ENCODE results near the gene CALM1.

Gene CALM1

DNA sequence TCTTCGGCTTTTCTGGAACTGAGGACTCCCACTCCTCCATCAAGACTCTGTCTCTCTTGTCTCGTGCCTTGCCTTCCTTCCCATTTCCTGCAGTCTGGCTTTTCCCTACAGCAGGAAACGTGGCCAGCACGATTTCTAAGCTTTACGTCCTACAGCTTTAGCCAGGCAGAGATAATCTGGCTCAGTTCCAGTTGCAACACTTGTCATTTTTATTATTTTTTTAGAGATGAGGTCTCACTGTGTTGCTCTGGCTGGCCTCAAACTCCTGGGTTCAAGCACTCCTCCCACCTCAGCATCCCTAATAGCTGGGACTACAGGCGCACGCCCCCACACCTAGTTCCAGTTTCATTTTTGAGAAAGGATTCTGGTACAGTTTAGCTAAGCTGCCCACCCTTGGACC lies 19.9 kb downstream of the CALM1 start:
- H3K9me3 ChIP-seq (ENCODE audit: control insufficient read depth, insufficient read depth, low read length) = no peaks in the 10 kb centered on the region
- H3K9me2 ChIP-seq (replicated peaks; ENCODE audit: control insufficient read depth, low read length) = no peaks in the 10 kb centered on the region
- no peak overlapping the region for H3K4me2 ChIP-seq (ENCODE audit: low read length)
- H3K36me3 ChIP-seq (ENCODE audit: control insufficient read depth, low read length) = no peaks in the 10 kb centered on the region
- TF ChIP-seq, protein P1, sequence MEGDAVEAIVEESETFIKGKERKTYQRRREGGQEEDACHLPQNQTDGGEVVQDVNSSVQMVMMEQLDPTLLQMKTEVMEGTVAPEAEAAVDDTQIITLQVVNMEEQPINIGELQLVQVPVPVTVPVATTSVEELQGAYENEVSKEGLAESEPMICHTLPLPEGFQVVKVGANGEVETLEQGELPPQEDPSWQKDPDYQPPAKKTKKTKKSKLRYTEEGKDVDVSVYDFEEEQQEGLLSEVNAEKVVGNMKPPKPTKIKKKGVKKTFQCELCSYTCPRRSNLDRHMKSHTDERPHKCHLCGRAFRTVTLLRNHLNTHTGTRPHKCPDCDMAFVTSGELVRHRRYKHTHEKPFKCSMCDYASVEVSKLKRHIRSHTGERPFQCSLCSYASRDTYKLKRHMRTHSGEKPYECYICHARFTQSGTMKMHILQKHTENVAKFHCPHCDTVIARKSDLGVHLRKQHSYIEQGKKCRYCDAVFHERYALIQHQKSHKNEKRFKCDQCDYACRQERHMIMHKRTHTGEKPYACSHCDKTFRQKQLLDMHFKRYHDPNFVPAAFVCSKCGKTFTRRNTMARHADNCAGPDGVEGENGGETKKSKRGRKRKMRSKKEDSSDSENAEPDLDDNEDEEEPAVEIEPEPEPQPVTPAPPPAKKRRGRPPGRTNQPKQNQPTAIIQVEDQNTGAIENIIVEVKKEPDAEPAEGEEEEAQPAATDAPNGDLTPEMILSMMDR (IDR thresholded peaks at IDR 0.05; ENCODE audit: low read depth, low read length, poor library complexity, severe bottlenecking) = no peak
- TF ChIP-seq EZH2phosphoT487 (IDR thresholded peaks at IDR 0.05; ENCODE audit: borderline replicate concordance, low read length) = no peak
- H3K27ac ChIP-seq (ENCODE audit: low read depth, low read length) = no peak overlapping the region
- H3K4me1 ChIP-seq (ENCODE audit: control insufficient read depth, low read length) = no peaks in the 10 kb centered on the region
- no peaks in the 10 kb centered on the region for H3K27me3 ChIP-seq (ENCODE audit: control insufficient read depth, low read length)
- no peak overlapping the region for H3K4me3 ChIP-seq (ENCODE audit: low read length)
- no peaks in the 10 kb centered on the region for H3K79me2 ChIP-seq (ENCODE audit: control insufficient read depth, low read length)
- H3F3A ChIP-seq (ENCODE audit: control insufficient read depth, insufficient read depth) = no peaks in the 10 kb centered on the region
- H4K20me1 ChIP-seq (ENCODE audit: control insufficient read depth, insufficient read depth, low read depth, low read length) = no peaks in the 10 kb centered on the region

DNA sequence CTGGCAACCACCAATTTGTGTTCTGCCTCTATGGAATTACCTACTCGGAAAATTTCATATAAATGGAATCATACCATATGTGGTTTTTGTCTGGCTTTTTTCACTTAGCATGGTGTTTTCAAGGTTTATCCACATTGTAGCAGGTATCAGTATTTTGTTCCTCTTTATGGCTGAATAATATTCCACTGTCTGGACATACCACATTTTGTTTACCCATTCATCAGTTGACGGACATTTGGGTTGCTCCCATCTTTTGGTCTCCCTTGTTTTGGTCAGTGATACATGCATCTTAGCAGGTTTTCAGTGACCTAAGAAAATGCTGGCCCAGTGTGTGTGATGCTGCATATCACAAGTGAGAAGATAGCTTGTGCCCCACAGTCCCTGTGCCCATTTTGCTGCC lies 21.2 kb downstream of the CALM1 start:
- no peak for TF ChIP-seq EZH2phosphoT487 (IDR thresholded peaks at IDR 0.05; ENCODE audit: borderline replicate concordance, low read length)
- TF ChIP-seq, protein P1 (IDR thresholded peaks at IDR 0.05; ENCODE audit: low read depth, low read length, poor library complexity, severe bottlenecking) = no peak
- Histone ChIP-seq H3K79me2 (ENCODE audit: control insufficient read depth, low read length) (no peaks in the 10 kb centered on the region), H3K27me3 (ENCODE audit: control insufficient read depth, low read length) (no peaks in the 10 kb centered on the region), H3K4me1 (ENCODE audit: control insufficient read depth, low read length) (no peaks in the 10 kb centered on the region), H3K9me2 (replicated peaks; ENCODE audit: control insufficient read depth, low read length) (no peaks in the 10 kb centered on the region), H3K9me3 (ENCODE audit: control insufficient read depth, insufficient read depth, low read length) (no peaks in the 10 kb centered on the region), H3K4me3 (ENCODE audit: low read length) (no peak overlapping the region), H3K27ac (ENCODE audit: low read depth, low read length) (no peak overlapping the region), H4K20me1 (ENCODE audit: control insufficient read depth, insufficient read depth, low read depth, low read length) (no peaks in the 10 kb centered on the region), H3F3A (ENCODE audit: control insufficient read depth, insufficient read depth) (no peaks in the 10 kb centered on the region), H3K36me3 (ENCODE audit: control insufficient read depth, low read length) (no peaks in the 10 kb centered on the region), H3K4me2 (ENCODE audit: low read length) (no peak overlapping the region)

DNA sequence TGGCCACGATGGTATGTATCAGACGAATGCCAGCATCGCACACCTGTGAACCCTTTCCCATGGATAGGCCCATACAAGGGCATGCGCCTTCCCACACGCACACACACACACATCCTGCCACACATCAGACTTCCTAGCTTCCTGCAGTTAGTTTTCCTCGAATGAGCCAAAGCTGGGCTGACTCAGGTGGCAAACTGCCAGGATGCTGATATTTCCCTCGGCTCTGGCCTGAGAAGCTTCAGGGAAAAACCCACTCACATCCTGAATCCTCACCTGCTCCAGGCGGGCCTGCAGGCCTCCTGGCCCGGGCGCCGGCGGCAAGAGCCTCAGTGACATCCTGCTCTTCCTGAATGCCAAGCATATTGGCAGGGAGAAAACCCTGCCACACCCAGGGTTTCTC lies 22.4 kb downstream of the CALM1 start:
- no peak overlapping the region for H3K4me2 ChIP-seq (ENCODE audit: low read length)
- no peaks in the 10 kb centered on the region for H3K9me2 ChIP-seq (replicated peaks; ENCODE audit: control insufficient read depth, low read length)
- no peaks in the 10 kb centered on the region for H3K27me3 ChIP-seq (ENCODE audit: control insufficient read depth, low read length)
- H3K4me3 ChIP-seq (ENCODE audit: low read length) = no peak overlapping the region
- H3K79me2 ChIP-seq (ENCODE audit: control insufficient read depth, low read length) = no peaks in the 10 kb centered on the region
- no peaks in the 10 kb centered on the region for H3F3A ChIP-seq (ENCODE audit: control insufficient read depth, insufficient read depth)
- TF ChIP-seq, protein P1 (IDR thresholded peaks at IDR 0.05; ENCODE audit: low read depth, low read length, poor library complexity, severe bottlenecking) = no peak
- TF ChIP-seq EZH2phosphoT487 (IDR thresholded peaks at IDR 0.05; ENCODE audit: borderline replicate concordance, low read length) = no peak
- no peaks in the 10 kb centered on the region for H3K4me1 ChIP-seq (ENCODE audit: control insufficient read depth, low read length)
- H3K27ac ChIP-seq (ENCODE audit: low read depth, low read length) = no peak overlapping the region
- no peaks in the 10 kb centered on the region for H4K20me1 ChIP-seq (ENCODE audit: control insufficient read depth, insufficient read depth, low read depth, low read length)
- no peaks in the 10 kb centered on the region for H3K36me3 ChIP-seq (ENCODE audit: control insufficient read depth, low read length)
- no peaks in the 10 kb centered on the region for H3K9me3 ChIP-seq (ENCODE audit: control insufficient read depth, insufficient read depth, low read length)
